GM19043 (cell line): ENCODE results near the gene HOXD9.

Experiments
- ATAC-seq: cut with Tn5 transposase; IDR thresholded peaks from one replicate; pipeline ENCODE4 v1.9.1; 2021; ENCODE audit warnings: low read depth; ENCODE audit not compliant: unreplicated experiment

The HOXD9 gene

DNA sequence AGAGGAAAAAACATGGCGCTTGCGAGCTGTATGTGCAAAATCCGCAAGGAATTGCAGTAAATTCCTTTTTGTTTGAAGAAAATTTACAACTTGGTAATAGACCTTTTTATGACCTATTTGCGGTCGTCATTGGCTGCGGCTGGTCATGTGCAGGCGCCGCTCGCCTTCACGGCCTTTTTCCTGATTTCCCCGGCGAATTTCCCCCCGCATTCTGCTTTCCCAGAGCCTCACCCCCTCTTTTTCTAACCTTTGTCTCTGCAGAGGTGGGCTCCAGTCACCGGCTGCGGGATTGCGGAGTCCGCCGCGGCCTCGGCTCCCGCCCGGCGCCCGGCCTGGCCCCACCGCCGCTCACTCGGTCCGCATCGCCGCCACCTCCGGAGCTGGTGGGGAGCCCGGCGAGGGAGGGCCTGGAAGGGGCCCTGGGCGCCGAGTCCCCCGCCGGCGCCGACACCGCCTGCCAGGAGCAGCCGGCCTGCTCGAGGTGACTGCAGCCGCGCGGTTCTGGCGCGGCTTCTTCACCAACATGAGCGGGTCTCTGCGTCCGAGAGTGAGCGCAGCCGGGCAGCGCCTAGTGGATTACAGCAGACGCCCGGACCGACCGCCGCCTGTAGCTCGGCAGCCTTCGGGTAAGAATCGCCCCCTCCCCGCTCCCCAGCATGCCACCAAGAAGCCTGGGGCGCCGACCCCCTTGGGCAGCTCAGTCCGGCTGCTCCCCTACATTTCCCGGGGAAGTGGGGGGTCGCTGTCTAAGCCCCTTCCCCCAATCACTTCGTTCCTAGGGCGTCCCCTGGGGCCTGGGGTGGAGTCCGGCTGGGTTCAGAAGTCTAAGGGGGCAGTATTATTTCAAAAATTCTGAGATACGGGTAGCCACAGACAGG, 14.1 kb downstream of the HOXD9 start:
- no peak for ATAC-seq

- ATAC-seq = no peak
These were observed 14.7 kb downstream of the HOXD9 start for GRCh38 chr2:176137252-176137580.

DNA sequence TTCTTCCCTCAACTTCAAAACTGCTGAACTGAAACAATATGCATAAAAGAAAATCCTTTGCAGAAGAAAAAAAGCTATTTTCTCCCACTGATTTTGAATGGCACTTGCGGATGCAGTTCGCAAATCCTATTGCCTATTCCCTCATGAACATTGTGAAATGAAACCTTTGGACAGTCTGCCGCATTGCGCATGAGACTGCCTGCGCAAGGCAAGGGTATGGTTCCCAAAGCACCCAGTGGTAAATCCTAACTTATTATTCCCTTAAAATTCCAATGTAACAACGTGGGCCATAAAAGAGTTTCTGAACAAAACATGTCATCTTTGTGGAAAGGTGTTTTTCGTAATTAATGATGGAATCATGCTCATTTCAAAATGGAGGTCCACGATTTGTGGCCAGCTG, 15.4 kb downstream of the HOXD9 start:
- ATAC-seq = no peak

DNA sequence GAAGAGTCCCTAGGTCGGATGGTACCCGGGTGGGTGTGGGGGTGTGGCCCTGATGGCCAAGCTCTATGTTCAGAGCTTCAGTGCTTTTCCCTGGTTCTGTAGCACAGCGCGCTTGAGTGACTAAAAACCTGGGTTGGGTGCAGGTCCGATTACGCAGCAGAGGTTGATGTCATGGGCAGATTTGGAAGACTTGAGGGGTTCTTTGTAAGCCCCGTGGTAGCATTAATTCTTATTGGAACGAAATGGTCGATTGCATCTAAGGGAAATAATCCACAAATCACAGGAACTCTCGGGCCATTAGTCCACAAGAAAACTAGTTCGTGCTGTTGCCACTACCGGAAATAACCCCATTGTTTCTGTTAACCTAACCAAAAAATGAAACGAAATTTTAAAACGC, 16.0 kb downstream of the HOXD9 start:
- no peak for ATAC-seq

- ATAC-seq = no peak
These were observed 16.6 kb downstream of the HOXD9 start for GRCh38 chr2:176138923-176139660.

DNA sequence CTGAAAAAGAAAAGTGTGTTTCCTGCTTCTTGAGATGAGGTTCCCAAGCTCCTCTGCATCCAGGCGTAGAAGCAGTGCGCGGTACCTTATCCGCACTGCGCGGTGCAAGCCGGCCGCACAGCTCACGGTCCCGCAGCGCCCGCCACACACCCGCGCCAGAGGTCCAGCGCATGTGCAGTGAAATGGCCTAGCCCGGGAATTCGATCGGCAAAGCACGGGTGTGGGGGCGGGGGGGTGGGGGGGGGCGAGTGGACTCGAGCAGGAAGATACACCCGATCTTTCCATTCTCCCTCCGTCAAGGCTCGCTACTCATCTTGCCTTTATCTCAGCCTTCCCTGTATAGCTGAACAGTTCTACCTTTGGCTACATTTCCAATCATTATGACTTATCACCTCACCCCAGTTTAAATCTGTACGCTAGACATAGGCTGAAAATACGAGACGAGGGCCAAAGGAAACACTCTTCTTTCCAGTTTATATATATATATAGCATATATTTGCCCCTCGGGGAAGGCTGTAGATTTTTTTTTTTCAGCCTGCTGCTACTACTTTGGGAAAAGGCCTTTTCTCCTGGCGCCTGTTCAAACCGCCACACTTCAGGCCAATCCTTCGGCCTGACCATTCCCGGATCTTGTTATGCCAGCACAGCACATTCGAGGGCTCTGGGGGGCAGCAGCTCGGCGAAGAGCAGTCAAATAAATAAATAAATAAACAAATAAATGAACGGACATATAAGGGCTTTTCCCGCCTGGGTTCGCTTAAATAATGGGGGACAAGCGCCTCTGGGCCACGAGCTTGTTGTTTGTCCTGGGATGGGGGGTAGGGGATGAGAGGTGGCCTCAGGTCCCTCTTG, 17.4 kb downstream of the HOXD9 start:
- ATAC-seq = no peak

DNA sequence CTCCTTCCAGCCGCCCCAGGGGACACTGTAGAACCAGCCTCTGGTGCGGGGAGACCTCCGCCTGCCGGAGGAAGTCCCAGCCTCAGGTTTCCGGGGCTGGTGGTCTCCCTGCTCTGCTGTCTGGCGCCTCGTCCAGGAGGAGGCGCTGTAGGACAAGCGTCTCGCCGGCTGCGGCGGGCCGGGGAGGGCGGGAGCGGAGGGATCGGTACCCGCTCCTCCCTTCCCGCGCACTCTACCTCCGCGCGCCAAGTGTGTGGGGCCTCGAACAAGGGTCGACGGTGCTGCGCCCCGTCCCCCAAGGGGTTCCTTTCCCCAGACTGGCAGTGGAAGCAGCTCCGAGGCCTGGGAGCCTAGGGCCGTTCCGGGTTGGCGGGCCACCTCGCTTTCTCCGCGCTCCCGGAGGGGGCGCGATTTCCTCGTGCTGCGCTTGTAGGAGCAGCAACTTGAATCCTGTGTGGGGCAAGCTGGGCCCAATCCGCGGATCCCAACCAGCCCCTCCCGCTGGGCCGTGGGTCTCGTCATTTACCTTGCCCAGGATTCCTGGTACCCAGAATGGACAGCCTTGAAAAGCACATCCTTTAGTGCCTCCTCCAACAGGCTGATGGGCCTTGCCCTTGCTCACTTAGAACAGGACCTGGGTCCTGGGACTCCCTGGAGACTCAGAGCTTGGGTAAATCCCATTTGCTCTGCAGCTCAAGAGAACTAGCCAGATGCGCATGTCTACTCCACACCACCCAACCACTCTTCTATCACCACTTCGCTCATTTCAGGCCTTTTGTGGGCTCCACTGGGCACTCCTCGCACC, 18.2 kb downstream of the HOXD9 start:
- peak; percentile 81 for ATAC-seq

GRCh38 chr2:176142281-176142680, 19.8 kb downstream of the HOXD9 start:
- ATAC-seq = no peak

DNA sequence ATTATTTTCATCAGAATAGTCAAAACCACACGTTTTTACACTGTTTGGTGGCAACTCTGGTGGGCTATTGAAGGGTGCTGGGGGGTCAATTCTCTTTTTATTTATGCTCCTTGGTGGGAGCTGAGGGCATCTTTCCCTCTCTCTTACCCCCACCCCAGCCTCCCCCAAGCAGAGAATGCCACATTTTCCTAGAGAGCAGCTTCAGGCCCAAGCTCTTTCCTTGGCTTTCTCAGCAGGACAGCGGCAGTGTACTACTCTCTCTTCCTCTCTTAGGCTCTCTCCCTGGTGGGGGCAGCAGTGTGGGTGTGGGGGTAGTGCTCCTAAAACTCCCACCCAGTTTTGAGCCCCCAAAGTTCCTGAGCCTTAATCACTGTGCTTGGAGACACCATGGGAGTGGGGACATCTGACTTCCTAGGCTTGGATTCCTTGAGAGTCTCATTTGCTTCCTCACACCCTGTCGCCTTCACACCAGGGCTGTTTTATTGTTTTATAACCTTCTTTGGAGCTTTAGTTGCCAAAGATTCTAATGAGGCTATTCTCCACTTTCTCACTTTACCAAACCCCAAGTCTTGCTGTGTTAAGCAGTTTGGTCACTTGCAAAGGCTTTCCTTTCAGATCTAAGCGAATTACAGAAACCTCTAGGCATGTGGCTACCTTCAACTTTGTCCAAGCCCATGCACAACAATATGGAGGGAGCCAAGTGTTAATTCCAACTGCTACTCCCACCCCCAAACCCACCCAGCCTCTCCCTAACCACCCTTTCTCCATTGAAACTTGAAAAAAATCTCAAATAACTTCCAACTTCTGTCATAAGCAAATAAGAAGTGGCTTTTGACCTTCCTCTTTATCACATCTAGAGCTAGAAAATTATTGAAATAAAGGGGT, 22.8 kb downstream of the HOXD9 start:
- no peak for ATAC-seq

DNA sequence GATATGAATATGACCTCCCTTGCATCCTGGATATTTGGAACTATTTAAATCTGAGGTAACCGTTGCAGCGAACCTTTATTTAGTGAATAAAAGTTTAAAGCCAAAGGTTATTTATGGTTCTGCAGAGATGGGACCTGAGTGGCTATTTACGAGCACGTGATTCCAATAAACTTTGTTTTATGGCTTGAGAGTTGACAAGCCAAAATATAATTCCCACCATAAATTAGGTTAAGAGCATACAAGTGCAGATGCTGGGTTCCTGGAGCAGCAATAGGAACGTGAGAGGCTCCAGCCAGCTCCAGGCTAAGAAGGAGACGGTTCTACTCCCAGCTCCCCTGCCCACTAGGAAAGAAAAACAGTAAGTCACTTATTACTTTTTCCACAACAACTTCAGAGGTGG, 23.6 kb downstream of the HOXD9 start:
- no peak for ATAC-seq

- ATAC-seq = no peak
These were observed 24.1 kb downstream of the HOXD9 start for GRCh38 chr2:176146645-176147044.

- ATAC-seq = no peak
These were observed 24.8 kb downstream of the HOXD9 start for GRCh38 chr2:176147210-176147799.

- no peak for ATAC-seq
These were observed 25.4 kb downstream of the HOXD9 start for GRCh38 chr2:176147800-176148496.

- ATAC-seq = no peak
These were observed 26.4 kb downstream of the HOXD9 start for GRCh38 chr2:176148751-176149421.

DNA sequence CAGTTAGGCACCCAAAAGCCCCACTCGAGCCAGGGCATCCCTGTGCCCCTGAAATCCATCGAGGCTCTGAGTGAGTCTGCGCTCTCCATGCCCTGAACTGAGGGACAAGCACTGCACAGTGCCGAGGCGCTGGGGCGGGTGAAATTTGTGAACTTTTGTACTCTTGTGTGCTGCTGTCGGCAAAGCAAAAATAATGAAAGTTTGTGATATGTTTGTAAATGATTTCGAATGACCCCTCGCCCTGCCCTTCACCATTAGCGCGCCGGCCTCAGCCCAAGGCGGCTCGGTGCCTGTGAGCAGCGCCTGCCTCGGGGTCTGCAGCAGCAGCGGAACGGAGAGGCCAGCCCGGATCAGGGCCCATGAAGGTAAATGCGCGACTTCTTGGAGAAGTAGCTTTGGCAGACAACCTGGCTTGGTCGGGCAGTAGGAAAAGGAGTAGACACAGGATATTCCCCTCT, 27.0 kb downstream of the HOXD9 start:
- ATAC-seq = no peak

DNA sequence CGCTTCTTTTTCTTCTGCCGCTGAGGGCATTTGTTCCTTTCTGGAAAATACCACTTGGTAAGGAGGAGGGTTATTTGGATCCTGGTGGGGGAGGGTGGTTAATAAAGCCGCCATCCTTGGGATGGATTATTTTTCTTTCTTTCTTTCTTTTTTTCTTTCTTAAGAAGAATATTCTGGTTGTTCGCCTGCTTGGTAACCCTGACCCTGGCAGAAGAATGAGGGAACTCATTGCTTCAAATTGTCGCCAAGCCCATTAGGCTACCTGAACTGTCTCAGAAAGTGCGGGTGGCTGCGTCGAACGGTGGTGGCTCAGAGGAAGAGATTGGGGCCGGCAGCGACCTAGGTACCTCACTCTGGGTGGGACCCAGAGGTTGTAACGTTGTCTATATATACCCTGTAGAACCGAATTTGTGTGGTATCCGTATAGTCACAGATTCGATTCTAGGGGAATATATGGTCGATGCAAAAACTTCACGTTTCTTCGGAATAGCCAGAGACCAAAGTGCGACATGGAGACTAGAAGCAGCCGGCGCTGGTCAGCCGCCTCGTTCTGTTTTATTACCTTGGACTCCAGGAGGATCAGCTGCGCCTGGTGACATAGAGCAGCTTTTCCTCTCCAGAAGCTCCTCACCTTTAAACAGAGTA, 27.5 kb downstream of the HOXD9 start:
- no peak for ATAC-seq
